MM.1S (cell line): ENCODE results near the gene ZMIZ1.

Source experiments
- DNase-seq: peaks from one replicate; pipeline ENCODE4 v3.0.0-alpha.2; 2015
- H2AFZ ChIP-seq: fragments of 300-600 bp; sonication (generic); 2 replicates; pipeline ENCODE4 v1.6.0; 2016; ENCODE audit warnings: antibody characterized with exemption, low read length
- H3F3A ChIP-seq: fragments of 300-600 bp; sonication (generic); 2 replicates; pipeline ENCODE4 v1.6.1; 2016; ENCODE audit warnings: mild to moderate bottlenecking, antibody characterized with exemption, low read length, moderate library complexity, mixed read lengths; ENCODE audit not compliant: insufficient read depth
- H3K27ac ChIP-seq: fragments of 300-600 bp; sonication (generic); 2 replicates; pipeline ENCODE4 v1.5.1; 2016; ENCODE audit warnings: mild to moderate bottlenecking, low read length
- H3K27me3 ChIP-seq: fragments of 300-600 bp; sonication (generic); replicated peaks from 2 replicates; pipeline ENCODE4 v1.6.0; 2016; ENCODE audit warnings: low read length; ENCODE audit not compliant: insufficient read depth
- H3K36me3 ChIP-seq: fragments of 300-600 bp; sonication (generic); replicated peaks from 2 replicates; pipeline ENCODE4 v1.6.1; 2016; ENCODE audit warnings: mild to moderate bottlenecking, low read length, mixed read lengths; ENCODE audit not compliant: insufficient read depth
- H3K4me1 ChIP-seq: fragments of 300-600 bp; sonication (generic); 2 replicates; pipeline ENCODE4 v1.6.1; 2016; ENCODE audit warnings: low read length, mixed read lengths
- H3K4me2 ChIP-seq: fragments of 300-600 bp; sonication (generic); 2 replicates; pipeline ENCODE4 v1.6.0; 2016; ENCODE audit warnings: low read depth, low read length
- H3K4me3 ChIP-seq: fragments of 300-600 bp; sonication (generic); 2 replicates; pipeline ENCODE4 v1.5.1; 2016; ENCODE audit warnings: low read length, mixed read lengths
- H3K79me2 ChIP-seq: fragments of 300-600 bp; sonication (generic); 2 replicates; pipeline ENCODE4 v1.6.1; 2016; ENCODE audit warnings: mixed run types, low read length, mixed read lengths
- H3K9ac ChIP-seq: fragments of 300-600 bp; sonication (generic); 2 replicates; pipeline ENCODE4 v1.6.1; 2016; ENCODE audit warnings: low read length, mixed read lengths
- H3K9me2 ChIP-seq: fragments of 300-600 bp; sonication (generic); replicated peaks from 2 replicates; pipeline ENCODE4 v1.6.1; 2016; ENCODE audit warnings: mild to moderate bottlenecking, low read length, mixed read lengths; ENCODE audit not compliant: insufficient read depth
- H3K9me3 ChIP-seq: fragments of 300-600 bp; sonication (generic); replicated peaks from 2 replicates; pipeline ENCODE4 v1.6.1; 2016; ENCODE audit warnings: mild to moderate bottlenecking, low read length, mixed read lengths; ENCODE audit not compliant: insufficient read depth
- H4K20me1 ChIP-seq: fragments of 300-600 bp; sonication (generic); 2 replicates; pipeline ENCODE4 v1.6.1; 2016; ENCODE audit warnings: mild to moderate bottlenecking, low read length, moderate library complexity, mixed read lengths; ENCODE audit not compliant: insufficient read depth
- CTCF ChIP-seq: fragments of 300-600 bp; sonication (generic); IDR thresholded peaks from 2 replicates; pipeline ENCODE4 v1.5.1; 2016; ENCODE audit warnings: antibody characterized with exemption, low read length, mixed read lengths
- EZH2 ChIP-seq: fragments of 300-600 bp; sonication (generic); optimal IDR thresholded peaks from 2 replicates; pipeline ENCODE3; 2017; ENCODE audit warnings: low read depth, mild to moderate bottlenecking, antibody characterized with exemption, low read length, mixed read lengths
- EZH2phosphoT487 ChIP-seq: fragments of 300-600 bp; sonication (generic); IDR thresholded peaks from 2 replicates; pipeline ENCODE4 v1.6.1; 2018; ENCODE audit warnings: antibody characterized with exemption, low read length

ZMIZ1 gene

GRCh38 chr10:79264942-79265341 is 196.2 kb downstream of the ZMIZ1 start:
- Histone ChIP-seq H3K4me2 (no peak overlapping the region), H3K27ac (no peak overlapping the region), H3K4me1 (peaks cover 40% of the 10 kb centered on the region), H3K9ac (no peak overlapping the region), H3K79me2 (peaks cover 100% of the 10 kb centered on the region), H3K36me3 (no peaks in the 10 kb centered on the region), H3K4me3 (no peak overlapping the region), H4K20me1 (peaks cover 25% of the 10 kb centered on the region), H3F3A (peaks cover 7% of the 10 kb centered on the region), H2AFZ (no peak overlapping the region), H3K9me2 (no peaks in the 10 kb centered on the region), H3K9me3 (no peaks in the 10 kb centered on the region), H3K27me3 (no peaks in the 10 kb centered on the region)
- DNase-seq = no peak
- TF ChIP-seq EZH2 (no peak), CTCF (no peak), EZH2phosphoT487 (no peak)

GRCh38 chr10:79266084-79266483 is 197.3 kb downstream of the ZMIZ1 start:
- Histone ChIP-seq H3K9me2 (no peaks in the 10 kb centered on the region), H3K4me1 (peaks cover 29% of the 10 kb centered on the region), H3K79me2 (peaks cover 100% of the 10 kb centered on the region), H3K4me3 (no peak overlapping the region), H3K9me3 (no peaks in the 10 kb centered on the region), H2AFZ (no peak overlapping the region), H3K4me2 (0 out of 2 replicates have a peak overlapping the region, but pooled peaks have one; percentile 2), H3K27ac (peak overlapping the region; percentile 16; the same call in 1 of the 2 replicates), H3K9ac (no peak overlapping the region), H3F3A (no peaks in the 10 kb centered on the region), H4K20me1 (peaks cover 31% of the 10 kb centered on the region), H3K27me3 (no peaks in the 10 kb centered on the region), H3K36me3 (no peaks in the 10 kb centered on the region)
- no peak for TF ChIP-seq CTCF
- TF ChIP-seq EZH2 = no peak
- TF ChIP-seq EZH2phosphoT487 = no peak
- no peak for DNase-seq

GRCh38 chr10:79266543-79267312 is 198.0 kb downstream of the ZMIZ1 start:
- Histone ChIP-seq H3K9ac (no peak overlapping the region), H4K20me1 (peaks cover 32% of the 10 kb centered on the region), H3K9me2 (no peaks in the 10 kb centered on the region), H3K27me3 (no peaks in the 10 kb centered on the region), H3K4me2 (0 out of 2 replicates have a peak overlapping the region, but pooled peaks have one; percentile 2), H3K36me3 (no peaks in the 10 kb centered on the region), H3F3A (no peaks in the 10 kb centered on the region), H3K27ac (peak overlapping the region; percentile 16; the same call in 1 of the 2 replicates), H3K9me3 (no peaks in the 10 kb centered on the region), H3K4me1 (peaks cover 22% of the 10 kb centered on the region), H2AFZ (no peak overlapping the region), H3K79me2 (peaks cover 100% of the 10 kb centered on the region), H3K4me3 (no peak overlapping the region)
- DNase-seq = no peak
- TF ChIP-seq CTCF = no peak
